CD14-positive monocyte (primary cell): ENCODE results near the gene CCDC13. TPM values are rescaled to one million over a fixed set of nuclear protein-coding genes. Genes with fewer than 3 reads are reported as not detected.

ENCODE experiments used
- DNase-seq, 3 donors: peaks; one replicate each; pipeline ENCODE4 v3.0.0-alpha.2; 2011 to 2022
- H2AFZ ChIP-seq: 2 replicates; pipeline ENCODE4 v1.6.0; 2012; ENCODE audit warnings: mild to moderate bottlenecking, low read depth, low read length, inconsistent platforms; ENCODE audit not compliant: insufficient read depth, poor library complexity, severe bottlenecking
- H3K27ac ChIP-seq, 2 donors: 1 replicate in 1 of 2; 2 replicates in 1 of 2; pipeline ENCODE4 v1.5.1; 2012 to 2013; ENCODE audit warnings: low read length in 2 of 2, control low read depth in 1 of 2, inconsistent platforms in 1 of 2, low read depth in 1 of 2, mild to moderate bottlenecking in 1 of 2
- H3K27me3 ChIP-seq, 2 donors: one replicate each; pipeline versions ENCODE4 v1.6.0 to v1.6.1; 2011 to 2013; ENCODE audit warnings: low read length in 2 of 2; ENCODE audit not compliant: control insufficient read depth in 2 of 2, insufficient read depth in 2 of 2
- H3K36me3 ChIP-seq, 2 donors: replicated peaks in 1 of 2; 1 replicate in 1 of 2; 2 replicates in 1 of 2; pipeline versions ENCODE4 v1.5.1 to v1.6.1; 2012 to 2013; ENCODE audit warnings: low read length in 2 of 2, control low read depth in 1 of 2, inconsistent platforms in 1 of 2, mild to moderate bottlenecking in 1 of 2; ENCODE audit not compliant: insufficient read depth in 2 of 2, control insufficient read depth in 1 of 2
- H3K4me1 ChIP-seq, 2 donors: 1 replicate in 1 of 2; 2 replicates in 1 of 2; pipeline versions ENCODE4 v1.5.1 to v1.6.1; 2012 to 2013; ENCODE audit warnings: low read length in 2 of 2, control low read depth in 1 of 2, inconsistent platforms in 1 of 2, mild to moderate bottlenecking in 1 of 2, moderate library complexity in 1 of 2; ENCODE audit not compliant: insufficient read depth in 2 of 2, control insufficient read depth in 1 of 2
- H3K4me2 ChIP-seq: replicated peaks from 2 replicates; pipeline ENCODE3; 2012; ENCODE audit warnings: low read length, moderate library complexity, mild to moderate bottlenecking; ENCODE audit not compliant: poor library complexity, severe bottlenecking; ENCODE audit errors: extremely low read depth
- H3K4me3 ChIP-seq, 3 experiments: fragments of 200-600 bp in 1 of 3; sonication (generic) in 1 of 3; replicated peaks in 1 of 3; 1 replicate in 2 of 3; 2 replicates in 1 of 3; pipeline ENCODE4 v1.5.1; 2011 to 2013; ENCODE audit warnings: low read length in 3 of 3, mild to moderate bottlenecking in 3 of 3, control low read depth in 2 of 3, low read depth in 2 of 3, inconsistent platforms in 1 of 3, moderate library complexity in 1 of 3
- H3K79me2 ChIP-seq: 2 replicates; pipeline ENCODE4 v1.6.0; 2012; ENCODE audit warnings: mild to moderate bottlenecking, control low read depth, inconsistent platforms, low read length, moderate library complexity; ENCODE audit not compliant: insufficient read depth
- H3K9ac ChIP-seq: 2 replicates; pipeline ENCODE4 v1.6.0; 2017; ENCODE audit warnings: low read length, mild to moderate bottlenecking; ENCODE audit not compliant: insufficient read depth, poor library complexity, severe bottlenecking
- H3K9me3 ChIP-seq, 2 donors: replicated peaks in 1 of 2; 1 replicate in 1 of 2; 2 replicates in 1 of 2; pipeline versions ENCODE4 v1.5.1 to v1.6.1; 2012 to 2013; ENCODE audit warnings: low read length in 2 of 2, control low read depth in 1 of 2; ENCODE audit not compliant: control insufficient read depth in 1 of 2, insufficient read depth in 1 of 2
- H4K20me1 ChIP-seq: 2 replicates; pipeline ENCODE4 v1.6.0; 2012; ENCODE audit warnings: mild to moderate bottlenecking, low read length, control low read depth, moderate library complexity; ENCODE audit not compliant: insufficient read depth
- H3K27ac Mint-ChIP-seq, 7 donors: one replicate each; pipeline ENCODE4 v1.8.0; 2020; ENCODE audit warnings: mild to moderate bottlenecking in 7 of 7, mixed read lengths in 7 of 7, moderate library complexity in 6 of 7, inconsistent platforms in 2 of 7
- H3K27me3 Mint-ChIP-seq, 3 donors: one replicate each; pipeline ENCODE4 v1.8.0; 2021 to 2022; ENCODE audit warnings: low read depth in 3 of 3, mild to moderate bottlenecking in 3 of 3, mixed read lengths in 3 of 3, moderate library complexity in 3 of 3, inconsistent platforms in 1 of 3
- H3K36me3 Mint-ChIP-seq, 2 donors: one replicate each; pipeline ENCODE4 v1.8.0; 2020; ENCODE audit warnings: mixed read lengths in 2 of 2, inconsistent platforms in 1 of 2, mild to moderate bottlenecking in 1 of 2
- H3K4me1 Mint-ChIP-seq: one replicate; pipeline ENCODE4 v1.8.0; 2020; ENCODE audit warnings: mild to moderate bottlenecking, mixed read lengths
- H3K4me3 Mint-ChIP-seq, 2 donors: one replicate each; pipeline ENCODE4 v1.8.0; 2020; ENCODE audit warnings: mild to moderate bottlenecking in 2 of 2, mixed read lengths in 2 of 2, moderate library complexity in 1 of 2
- H3K9me3 Mint-ChIP-seq, 7 donors: one replicate each; pipeline ENCODE4 v1.8.0; 2020 to 2022; ENCODE audit warnings: mixed read lengths in 7 of 7, mild to moderate bottlenecking in 6 of 7, moderate library complexity in 6 of 7, inconsistent platforms in 2 of 7
- CTCF ChIP-seq: fragments of 200-600 bp; IDR thresholded peaks from one replicate; pipeline ENCODE4 v1.8.0; 2022; ENCODE audit warnings: antibody characterized with exemption, mild to moderate bottlenecking
- WGBS: methylation state at CpG from one replicate; pipeline ENCODE4 v1.1.5; 2013; ENCODE audit warnings: missing lambda C conversion rate; ENCODE audit not compliant: insufficient coverage; 5-methylcytosine and 5-hydroxymethylcytosine counted together
- intact Hi-C, 2 donors: fragments of 100-400 bp; cut with micrococcal nuclease; formaldehyde crosslinking; loops; one replicate each; pipeline versions ENCODE4 v1.15.0 to v1.15.1; 2023
- polyA plus RNA-seq, 3 donors: library from polyadenylated mRNA; depleted of rRNA in 1 of 3; unstranded in 2 of 3; stranded (reverse) in 1 of 3; fragments of 300-500 nt in 2 of 3; fragments of >200 nt in 1 of 3; fragmentation: Illumina TruSeq in 2 of 3; gene quantifications; 1 replicate in 2 of 3; 2 replicates in 1 of 3; pipeline ENCODE4 v1.2.3, GENCODE V29; 2012 to 2021

CCDC13 gene
- polyA plus RNA-seq, 3 donors, result 0.97 to 2.4 (median 1.8) TPM

GRCh38 chr3:42730706-42731420, 42.2 kb downstream of the CCDC13 start:
- Histone ChIP-seq H3K27ac (no peak overlapping the region), H4K20me1 (no peaks in the 10 kb centered on the region), H3K9me3 (no peaks in the 10 kb centered on the region), H3K4me2 (no peak overlapping the region), H3K79me2 (no peaks in the 10 kb centered on the region), H3K36me3 (no peaks in the 10 kb centered on the region), H3K27me3 (no peaks in the 10 kb centered on the region), H2AFZ (no peak overlapping the region), H3K4me1 (no peaks in the 10 kb centered on the region), H3K4me3 (no peak overlapping the region), H3K9ac (no peak overlapping the region)
- Mint-ChIP-seq H3K9me3 (peaks cover 0 to 5% (median 0%) of the 10 kb centered on the region in 7 donors), H3K27ac (peak overlapping the region in 1 of 7 donors; percentile 42), H3K4me3 (no peak overlapping the region), H3K27me3 (peaks cover 1 to 14% (median 5%) of the 10 kb centered on the region in 3 donors), H3K4me1 (no peaks in the 10 kb centered on the region), H3K36me3 (no peaks in the 10 kb centered on the region)
- no peak for TF ChIP-seq CTCF
- no CpG with 5 or more reads among the region's 3 CpGs for WGBS
- no peak for DNase-seq
- intact Hi-C loops, result no loop called here

GRCh38 chr3:42730294-42730693, 42.8 kb downstream of the CCDC13 start:
- whole genome bisulfite sequencing, result 94% methylated on average over 8 of the region's 11 CpGs
- peaks cover 0 to 5% (median 0%) of the 10 kb centered on the region in 7 donors for H3K9me3 Mint-ChIP-seq
- no peak for TF ChIP-seq CTCF
- no peak overlapping the region for H2AFZ ChIP-seq
- H3K4me2 ChIP-seq, result no peak overlapping the region
- H3K4me3 Mint-ChIP-seq, result no peak overlapping the region
- no peaks in the 10 kb centered on the region for H3K9me3 ChIP-seq
- no peaks in the 10 kb centered on the region for H3K36me3 Mint-ChIP-seq
- no peaks in the 10 kb centered on the region for H4K20me1 ChIP-seq
- no peaks in the 10 kb centered on the region for H3K79me2 ChIP-seq
- no peak overlapping the region for H3K9ac ChIP-seq
- H3K4me1 ChIP-seq, result no peaks in the 10 kb centered on the region
- H3K27me3 Mint-ChIP-seq, result peaks cover 1 to 14% (median 5%) of the 10 kb centered on the region in 3 donors
- peaks cover 1% of the 10 kb centered on the region for H3K4me1 Mint-ChIP-seq
- intact Hi-C loops, result no loop called here
- no peak overlapping the region for H3K27ac ChIP-seq
- H3K36me3 ChIP-seq, result no peaks in the 10 kb centered on the region
- no peak overlapping the region for H3K4me3 ChIP-seq
- H3K27me3 ChIP-seq, result no peaks in the 10 kb centered on the region
- no peak overlapping the region for H3K27ac Mint-ChIP-seq
- DNase-seq, result no peak
